Measurements from ENCODE around the gene CACNA1A. TPM values are rescaled to one million over a fixed set of nuclear protein-coding genes. Genes with fewer than 3 reads are reported as not detected.
"Not testable (repeated sequence)": the region's sequence is repeated elsewhere in the genome, so short reads cannot be mapped to it uniquely, and the experiment has no call there.

CACNA1A gene
- total RNA-seq, 2 experiments from 2014 or later: 0.60 to 0.63 TPM

- ATAC-seq (no peak), DNase-seq (no peak)
- POLR2A ChIA-PET: no interaction called here
- Mint-ChIP-seq H3K27ac (no peak overlapping the region), H3K4me3 (no peak overlapping the region), H3K4me1 (ENCODE audit: low read depth) (no peaks in the 10 kb centered on the region), H3K9me3 (ENCODE audit: insufficient read depth) (no peaks in the 10 kb centered on the region), H3K27me3 (ENCODE audit: low read depth) (no peaks in the 10 kb centered on the region), H3K36me3 (ENCODE audit: low read depth) (no peaks in the 10 kb centered on the region)
- CTCF ChIA-PET: no interaction called here
Measured at GRCh38 chr19:13376537-13376936, 129.7 kb downstream of the CACNA1A start.

DNA sequence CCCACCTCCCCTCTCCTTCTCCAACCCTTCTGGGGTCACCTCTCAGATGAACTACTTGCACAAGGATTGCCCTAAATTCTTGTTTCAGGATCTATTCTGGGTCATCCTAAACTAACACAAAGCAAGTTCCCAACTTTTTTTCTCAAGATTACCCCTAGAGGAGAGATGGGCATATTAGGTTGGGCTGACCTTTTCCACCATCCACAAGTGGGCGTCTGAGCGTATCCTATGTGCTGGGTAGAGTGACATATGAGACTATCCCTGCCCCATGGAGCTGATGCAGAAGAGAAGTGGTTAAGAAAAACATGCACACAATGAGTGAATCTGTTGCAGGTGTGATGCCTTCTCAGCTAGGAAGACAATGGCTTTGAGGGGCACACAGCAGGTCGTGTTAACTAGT, 132.7 kb downstream of the CACNA1A start:
- no peak overlapping the region for H3K4me3 Mint-ChIP-seq
- H3K36me3 Mint-ChIP-seq (ENCODE audit: low read depth): no peaks in the 10 kb centered on the region
- POLR2A ChIA-PET: no interaction called here
- H3K27ac Mint-ChIP-seq: no peak overlapping the region
- CTCF ChIA-PET: no interaction called here
- ATAC-seq (no peak), DNase-seq (no peak)
- H3K4me1 Mint-ChIP-seq (ENCODE audit: low read depth): no peaks in the 10 kb centered on the region
- H3K9me3 Mint-ChIP-seq (ENCODE audit: insufficient read depth): no peaks in the 10 kb centered on the region
- H3K27me3 Mint-ChIP-seq (ENCODE audit: low read depth): no peaks in the 10 kb centered on the region

GRCh38 chr19:13370948-13371347, 135.3 kb downstream of the CACNA1A start:
- no peaks in the 10 kb centered on the region for H3K9me3 Mint-ChIP-seq (ENCODE audit: insufficient read depth)
- DNase-seq (no peak), ATAC-seq (no peak)
- H3K27ac Mint-ChIP-seq: no peak overlapping the region
- H3K27me3 Mint-ChIP-seq (ENCODE audit: low read depth): no peaks in the 10 kb centered on the region
- no peaks in the 10 kb centered on the region for H3K36me3 Mint-ChIP-seq (ENCODE audit: low read depth)
- ChIA-PET POLR2A (no interaction called here), CTCF (no interaction called here)
- H3K4me3 Mint-ChIP-seq: no peak overlapping the region
- no peaks in the 10 kb centered on the region for H3K4me1 Mint-ChIP-seq (ENCODE audit: low read depth)

DNA sequence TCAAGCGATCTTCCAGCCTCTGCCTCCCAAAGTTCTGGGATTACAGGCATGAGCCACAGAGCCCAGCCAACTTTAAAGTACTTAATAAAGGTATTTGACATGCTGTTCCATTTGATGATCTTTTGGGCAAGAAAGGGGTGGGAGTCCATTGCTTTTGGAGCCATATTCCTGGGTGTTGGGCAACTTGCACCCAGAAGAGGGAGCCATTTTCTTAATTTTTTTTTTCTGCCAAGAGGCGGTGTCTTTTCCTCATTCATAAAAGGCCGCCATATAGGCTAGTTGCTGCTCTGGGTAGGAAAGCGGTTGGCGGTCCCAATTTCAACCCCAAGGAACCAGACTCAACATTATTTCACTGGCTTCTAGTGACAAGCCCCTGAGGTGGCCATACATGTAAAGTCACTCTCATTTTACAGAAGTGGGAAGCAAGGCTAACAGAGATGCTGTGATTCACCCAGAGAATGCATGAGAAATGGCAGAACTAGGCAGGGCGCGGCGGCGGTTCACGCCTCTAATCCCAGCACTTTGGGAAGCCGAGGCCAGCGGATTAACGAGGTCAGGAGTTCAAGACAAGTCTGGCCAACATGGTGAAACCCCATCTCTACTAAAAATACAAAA, 139.6 kb downstream of the CACNA1A start:
- H3K27ac Mint-ChIP-seq: no peak overlapping the region
- CTCF ChIA-PET: no interaction called here
- no peaks in the 10 kb centered on the region for H3K9me3 Mint-ChIP-seq (ENCODE audit: insufficient read depth)
- ATAC-seq: no peak
- no peak for DNase-seq
- POLR2A ChIA-PET: interaction anchor here (0.6 kb wide), 1 partner anchor 27 kb away, joined by 4 read pairs; no protein-coding TSS in a partner anchor
- H3K4me3 Mint-ChIP-seq: no peak overlapping the region
- H3K27me3 Mint-ChIP-seq (ENCODE audit: low read depth): no peaks in the 10 kb centered on the region
- no peaks in the 10 kb centered on the region for H3K4me1 Mint-ChIP-seq (ENCODE audit: low read depth)
- no peaks in the 10 kb centered on the region for H3K36me3 Mint-ChIP-seq (ENCODE audit: low read depth)

DNA sequence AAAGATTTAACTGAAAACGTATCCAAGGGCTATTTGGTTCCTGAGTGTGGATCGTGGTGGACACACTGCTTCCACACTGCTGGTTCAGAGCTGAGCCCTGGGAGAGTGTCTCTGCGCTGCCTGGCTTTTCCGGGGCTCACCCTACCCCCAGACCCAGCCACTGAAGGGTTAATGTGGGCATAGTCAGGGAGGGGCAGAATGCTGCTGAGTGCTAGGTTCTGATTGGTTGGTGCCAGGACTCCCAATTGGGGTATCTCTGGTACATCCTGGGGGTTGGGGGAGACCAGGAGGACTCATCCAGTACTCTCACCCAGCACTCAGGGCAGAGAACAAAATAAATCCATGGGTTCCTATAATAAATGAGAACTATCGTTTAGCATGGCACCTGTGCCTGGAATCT, 142.3 kb downstream of the CACNA1A start:
- ATAC-seq (no peak), DNase-seq (no peak)
- peaks cover 6% of the 10 kb centered on the region for H3K9me3 Mint-ChIP-seq (ENCODE audit: insufficient read depth)
- ChIA-PET POLR2A (no interaction called here), CTCF (no interaction called here)
- H3K36me3 Mint-ChIP-seq (ENCODE audit: low read depth): no peaks in the 10 kb centered on the region
- no peaks in the 10 kb centered on the region for H3K27me3 Mint-ChIP-seq (ENCODE audit: low read depth)
- H3K27ac Mint-ChIP-seq: no peak overlapping the region
- H3K4me1 Mint-ChIP-seq (ENCODE audit: low read depth): no peaks in the 10 kb centered on the region
- no peak overlapping the region for H3K4me3 Mint-ChIP-seq

GRCh38 chr19:13363245-13363644, 143.0 kb downstream of the CACNA1A start:
- CTCF ChIA-PET: no interaction called here
- POLR2A ChIA-PET: no interaction called here

GRCh38 chr19:13362668-13363067, 143.6 kb downstream of the CACNA1A start:
- CTCF ChIA-PET: no interaction called here
- POLR2A ChIA-PET: no interaction called here

More at GRCh38 chr19:13363245-13363644, 143.0 kb downstream of the CACNA1A start:
- no peak overlapping the region for H3K4me3 Mint-ChIP-seq
- no peak overlapping the region for H3K27ac Mint-ChIP-seq
- no peaks in the 10 kb centered on the region for H3K4me1 Mint-ChIP-seq (ENCODE audit: low read depth)
- DNase-seq: no peak
- ATAC-seq: no peak
- no peaks in the 10 kb centered on the region for H3K27me3 Mint-ChIP-seq (ENCODE audit: low read depth)
- peaks cover 6% of the 10 kb centered on the region for H3K9me3 Mint-ChIP-seq (ENCODE audit: insufficient read depth)
- no peaks in the 10 kb centered on the region for H3K36me3 Mint-ChIP-seq (ENCODE audit: low read depth)

GRCh38 chr19:13361726-13362125, 144.6 kb downstream of the CACNA1A start:
- ATAC-seq; POLR2A ChIA-PET; H3K27me3 Mint-ChIP-seq (ENCODE audit: low read depth); H3K36me3 Mint-ChIP-seq (ENCODE audit: low read depth); H3K4me1 Mint-ChIP-seq (ENCODE audit: low read depth); H3K4me3 Mint-ChIP-seq; CTCF ChIA-PET; DNase-seq; H3K27ac Mint-ChIP-seq; H3K9me3 Mint-ChIP-seq (ENCODE audit: insufficient read depth): not testable (repeated sequence)

More at GRCh38 chr19:13362668-13363067, 143.6 kb downstream of the CACNA1A start:
- H3K4me3 Mint-ChIP-seq: no peak overlapping the region
- H3K27ac Mint-ChIP-seq: no peak overlapping the region
- ATAC-seq (no peak), DNase-seq (no peak)
- no peaks in the 10 kb centered on the region for H3K4me1 Mint-ChIP-seq (ENCODE audit: low read depth)
- H3K9me3 Mint-ChIP-seq (ENCODE audit: insufficient read depth): peaks cover 6% of the 10 kb centered on the region
- no peaks in the 10 kb centered on the region for H3K36me3 Mint-ChIP-seq (ENCODE audit: low read depth)
- no peaks in the 10 kb centered on the region for H3K27me3 Mint-ChIP-seq (ENCODE audit: low read depth)

DNA sequence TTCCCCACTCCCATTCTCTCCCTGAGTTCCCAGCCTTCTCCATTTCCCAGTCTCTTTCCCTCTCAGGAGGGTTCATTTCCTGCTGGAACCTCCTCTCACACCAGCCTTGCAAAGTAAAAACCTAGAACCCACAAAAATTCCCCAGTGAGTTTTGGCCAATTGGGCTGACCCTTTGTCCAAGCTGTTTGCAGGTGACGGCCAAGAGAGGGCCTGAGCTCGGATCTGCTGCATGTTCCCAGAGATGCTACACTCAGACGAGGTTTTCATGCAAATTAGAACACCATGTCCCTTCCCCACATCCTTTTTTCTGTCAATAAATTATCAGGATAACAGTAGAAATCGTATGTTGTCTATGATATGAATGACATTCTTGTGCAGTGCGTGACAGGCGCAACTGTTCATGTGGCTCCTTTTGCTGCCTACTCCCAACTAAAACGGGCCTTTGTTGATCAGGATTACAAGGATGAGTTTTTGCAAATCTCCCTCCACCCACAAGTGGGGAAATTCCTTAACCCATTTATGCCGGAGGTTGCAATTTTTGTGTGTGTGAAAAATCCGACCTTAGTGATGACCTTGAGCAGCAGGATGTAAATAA, 149.5 kb downstream of the CACNA1A start:
- Mint-ChIP-seq H3K4me1 (ENCODE audit: low read depth) (no peaks in the 10 kb centered on the region), H3K4me3 (no peak overlapping the region), H3K36me3 (ENCODE audit: low read depth) (no peaks in the 10 kb centered on the region), H3K27ac (no peak overlapping the region), H3K27me3 (ENCODE audit: low read depth) (no peaks in the 10 kb centered on the region), H3K9me3 (ENCODE audit: insufficient read depth) (peaks cover 6% of the 10 kb centered on the region)
- ChIA-PET CTCF (no interaction called here), POLR2A (no interaction called here)
- ATAC-seq (no peak), DNase-seq (no peak)

- Mint-ChIP-seq H3K4me3 (no peak overlapping the region), H3K27me3 (ENCODE audit: low read depth) (no peaks in the 10 kb centered on the region), H3K27ac (no peak overlapping the region), H3K36me3 (ENCODE audit: low read depth) (no peaks in the 10 kb centered on the region), H3K9me3 (ENCODE audit: insufficient read depth) (peaks cover 6% of the 10 kb centered on the region), H3K4me1 (ENCODE audit: low read depth) (no peaks in the 10 kb centered on the region)
- CTCF ChIA-PET: no interaction called here
- POLR2A ChIA-PET: no interaction called here
- no peak for ATAC-seq
- DNase-seq: no peak
Measured at GRCh38 chr19:13356185-13356584, 150.1 kb downstream of the CACNA1A start.

DNA sequence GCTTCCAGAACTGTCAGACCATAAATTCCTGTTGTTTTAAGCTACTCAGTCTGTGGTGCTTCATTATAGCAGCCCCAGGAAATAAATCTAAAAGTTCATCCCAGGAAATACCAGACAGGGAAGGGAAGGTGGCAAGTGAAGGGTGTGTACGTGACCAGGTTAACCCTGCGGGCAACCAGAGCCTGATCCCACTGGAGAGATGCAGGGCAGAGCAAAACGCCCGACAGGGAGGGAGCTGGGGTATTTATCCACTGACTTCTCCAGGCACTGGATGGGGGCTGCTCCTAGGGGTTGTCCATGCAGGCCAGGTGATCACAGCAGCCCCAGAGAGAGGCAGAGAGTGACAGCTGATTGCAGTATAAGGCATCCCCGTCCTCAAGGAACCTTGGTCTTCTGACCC, 150.9 kb downstream of the CACNA1A start:
- Mint-ChIP-seq H3K27me3 (ENCODE audit: low read depth) (no peaks in the 10 kb centered on the region), H3K4me3 (no peak overlapping the region), H3K36me3 (ENCODE audit: low read depth) (no peaks in the 10 kb centered on the region), H3K27ac (no peak overlapping the region), H3K4me1 (ENCODE audit: low read depth) (no peaks in the 10 kb centered on the region), H3K9me3 (ENCODE audit: insufficient read depth) (peaks cover 6% of the 10 kb centered on the region)
- ChIA-PET CTCF (no interaction called here), POLR2A (no interaction called here)
- ATAC-seq: no peak
- DNase-seq: no peak

GRCh38 chr19:13353625-13354024, 152.7 kb downstream of the CACNA1A start:
- H3K27me3 Mint-ChIP-seq (ENCODE audit: low read depth): no peaks in the 10 kb centered on the region

GRCh38 chr19:13350759-13351158, 155.5 kb downstream of the CACNA1A start:
- no peak for DNase-seq
- no peaks in the 10 kb centered on the region for H3K36me3 Mint-ChIP-seq (ENCODE audit: low read depth)

More at GRCh38 chr19:13353625-13354024, 152.7 kb downstream of the CACNA1A start:
- no peaks in the 10 kb centered on the region for H3K36me3 Mint-ChIP-seq (ENCODE audit: low read depth)
- no peaks in the 10 kb centered on the region for H3K4me1 Mint-ChIP-seq (ENCODE audit: low read depth)
- POLR2A ChIA-PET: no interaction called here
- DNase-seq (no peak), ATAC-seq (no peak)
- H3K9me3 Mint-ChIP-seq (ENCODE audit: insufficient read depth): no peaks in the 10 kb centered on the region
- H3K27ac Mint-ChIP-seq: no peak overlapping the region
- no peak overlapping the region for H3K4me3 Mint-ChIP-seq
- CTCF ChIA-PET: interaction anchor here (0.6 kb wide), 1 partner anchor 75 kb away, joined by 3 read pairs; no protein-coding TSS in a partner anchor

More at GRCh38 chr19:13350759-13351158, 155.5 kb downstream of the CACNA1A start:
- Mint-ChIP-seq H3K27ac (no peak overlapping the region), H3K27me3 (ENCODE audit: low read depth) (no peaks in the 10 kb centered on the region), H3K4me1 (ENCODE audit: low read depth) (no peaks in the 10 kb centered on the region), H3K9me3 (ENCODE audit: insufficient read depth) (no peaks in the 10 kb centered on the region), H3K4me3 (no peak overlapping the region)
- POLR2A ChIA-PET: no interaction called here
- ATAC-seq: no peak
- CTCF ChIA-PET: no interaction called here
